Loucy (cell line): ENCODE results near the gene ALDH4A1.

Experiments used
- EZH2phosphoT487 ChIP-seq: fragments of 200-600 bp; IDR thresholded peaks from 2 replicates; pipeline ENCODE4 v1.6.1; 2018; ENCODE audit warnings: antibody characterized with exemption, mild to moderate bottlenecking, moderate library complexity, borderline replicate concordance
- TF ChIP-seq, protein P1 (sequence below): fragments of 200-600 bp; sonication (generic); conservative IDR thresholded peaks from 2 replicates; pipeline ENCODE4 v1.5.1; 2014; ENCODE audit warnings: mild to moderate bottlenecking, antibody characterized with exemption, low read length

DNA sequence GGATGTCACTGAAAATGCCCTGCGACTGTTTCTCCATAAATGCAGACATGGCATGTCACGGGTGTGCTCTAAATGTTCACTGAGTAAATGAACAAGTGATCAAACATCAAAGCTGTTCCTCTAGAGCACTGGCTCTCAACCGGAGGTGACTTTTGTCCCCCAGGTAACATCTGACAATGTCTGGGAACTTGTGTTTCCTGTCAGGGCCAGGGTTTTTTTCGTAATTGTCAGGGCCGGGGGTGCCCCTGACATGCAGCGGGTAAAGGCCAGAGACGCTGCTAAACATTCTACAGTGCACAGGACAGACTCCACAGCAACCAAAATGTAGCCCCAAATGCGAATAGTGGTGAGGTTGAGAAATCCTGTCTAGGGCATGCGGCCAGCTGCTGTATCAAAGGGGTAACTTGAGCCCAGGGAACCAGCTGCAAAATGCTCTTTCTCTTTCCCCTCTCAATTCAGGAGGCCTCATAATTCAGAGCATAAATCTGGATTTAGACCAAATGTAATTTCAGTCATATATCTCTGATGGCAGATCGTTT is 2.0 kb downstream of the ALDH4A1 start:
- TF ChIP-seq, protein P1, sequence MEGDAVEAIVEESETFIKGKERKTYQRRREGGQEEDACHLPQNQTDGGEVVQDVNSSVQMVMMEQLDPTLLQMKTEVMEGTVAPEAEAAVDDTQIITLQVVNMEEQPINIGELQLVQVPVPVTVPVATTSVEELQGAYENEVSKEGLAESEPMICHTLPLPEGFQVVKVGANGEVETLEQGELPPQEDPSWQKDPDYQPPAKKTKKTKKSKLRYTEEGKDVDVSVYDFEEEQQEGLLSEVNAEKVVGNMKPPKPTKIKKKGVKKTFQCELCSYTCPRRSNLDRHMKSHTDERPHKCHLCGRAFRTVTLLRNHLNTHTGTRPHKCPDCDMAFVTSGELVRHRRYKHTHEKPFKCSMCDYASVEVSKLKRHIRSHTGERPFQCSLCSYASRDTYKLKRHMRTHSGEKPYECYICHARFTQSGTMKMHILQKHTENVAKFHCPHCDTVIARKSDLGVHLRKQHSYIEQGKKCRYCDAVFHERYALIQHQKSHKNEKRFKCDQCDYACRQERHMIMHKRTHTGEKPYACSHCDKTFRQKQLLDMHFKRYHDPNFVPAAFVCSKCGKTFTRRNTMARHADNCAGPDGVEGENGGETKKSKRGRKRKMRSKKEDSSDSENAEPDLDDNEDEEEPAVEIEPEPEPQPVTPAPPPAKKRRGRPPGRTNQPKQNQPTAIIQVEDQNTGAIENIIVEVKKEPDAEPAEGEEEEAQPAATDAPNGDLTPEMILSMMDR: no peak
- no peak for TF ChIP-seq EZH2phosphoT487
